H1 (cell line): ENCODE results near the gene UQCR10. TPM values are rescaled to one million over a fixed set of nuclear protein-coding genes. Genes with fewer than 3 reads are reported as not detected.

Experiments
- BCL11A ChIP-seq, 2 experiments: IDR thresholded peaks; one replicate each; pipeline ENCODE4 v1.6.1; 2011; ENCODE audit warnings: low read depth in 2 of 2, low read length in 2 of 2, mild to moderate bottlenecking in 2 of 2
- EGR1 ChIP-seq: IDR thresholded peaks from 2 replicates; pipeline ENCODE4 v1.6.1; 2011; ENCODE audit warnings: low read depth, low read length, borderline replicate concordance
- GTF2F1 ChIP-seq: IDR thresholded peaks from 2 replicates; pipeline ENCODE4 v1.6.1; 2012; ENCODE audit warnings: low read depth, low read length, improper control_type of control experiment, borderline replicate concordance
- HDAC2 ChIP-seq, 2 experiments: fragments of 300-600 bp in 1 of 2; sonication (generic) in 1 of 2; IDR thresholded peaks; 2 replicates each; pipeline ENCODE4 v1.6.1; 2011 to 2012; ENCODE audit warnings: low read depth in 2 of 2, low read length in 2 of 2, mild to moderate bottlenecking in 2 of 2, moderate library complexity in 2 of 2, borderline replicate concordance in 1 of 2, inconsistent platforms in 1 of 2
- KDM4A ChIP-seq: IDR thresholded peaks from one replicate; pipeline ENCODE4 v1.7.1; 2012; ENCODE audit warnings: low read depth, mild to moderate bottlenecking, moderate library complexity, low read length, inconsistent platforms; ENCODE audit not compliant: severe bottlenecking
- KDM5A ChIP-seq: fragments of 200-600 bp; IDR thresholded peaks from 2 replicates; pipeline ENCODE4 v1.7.1; 2012; ENCODE audit warnings: mild to moderate bottlenecking, low read length, inconsistent platforms, mixed read lengths
- RFX5 ChIP-seq: IDR thresholded peaks from 2 replicates; pipeline ENCODE4 v1.6.1; 2011; ENCODE audit warnings: low read depth, low read length, improper control_type of control experiment, borderline replicate concordance
- SP1 ChIP-seq: IDR thresholded peaks from 2 replicates; pipeline ENCODE4 v1.6.1; 2011; ENCODE audit warnings: low read depth, low read length
- polyA plus RNA-seq, 7 experiments: library from polyadenylated mRNA; depleted of rRNA in 3 of 7; stranded (reverse) in 5 of 7; unstranded in 2 of 7; fragments of >200 nt in 5 of 7; fragments of 200-250 nt in 2 of 7; gene quantifications; 1 replicate in 5 of 7; 2 replicates in 1 of 7; 4 replicates in 1 of 7; pipeline versions ENCODE4 v1.2.1 to v1.2.3, GENCODE V29; 2011 to 2013; ENCODE audit warnings: missing spikeins in 2 of 7, mixed read lengths in 2 of 7
- total RNA-seq: library from RNA; stranded (reverse); fragmentation: NEBNext Ultra II Directional; extraction: Animal tissue kit (Norgen Biotek cat#: 25700); gene quantifications from 2 replicates; pipeline ENCODE4 v1.2.1, GENCODE V29; 2021
- TF ChIP-seq, protein P1 (sequence below), 3 experiments: IDR thresholded peaks; 1 replicate in 2 of 3; 2 replicates in 1 of 3; pipeline versions ENCODE4 v1.5.1 to v1.6.1; 2011; ENCODE audit warnings: low read length in 3 of 3, mild to moderate bottlenecking in 3 of 3, inconsistent platforms in 2 of 3, low read depth in 1 of 3, moderate library complexity in 1 of 3; ENCODE audit not compliant: insufficient read depth in 1 of 3; ENCODE audit errors: control extremely low read depth in 1 of 3

UQCR10 gene
- total and polyA plus RNA-seq, 2 of the 8 experiments (the other 6 are each of a cell fraction or from before 2014, with no cell fraction given) = 102 to 260 TPM

DNA sequence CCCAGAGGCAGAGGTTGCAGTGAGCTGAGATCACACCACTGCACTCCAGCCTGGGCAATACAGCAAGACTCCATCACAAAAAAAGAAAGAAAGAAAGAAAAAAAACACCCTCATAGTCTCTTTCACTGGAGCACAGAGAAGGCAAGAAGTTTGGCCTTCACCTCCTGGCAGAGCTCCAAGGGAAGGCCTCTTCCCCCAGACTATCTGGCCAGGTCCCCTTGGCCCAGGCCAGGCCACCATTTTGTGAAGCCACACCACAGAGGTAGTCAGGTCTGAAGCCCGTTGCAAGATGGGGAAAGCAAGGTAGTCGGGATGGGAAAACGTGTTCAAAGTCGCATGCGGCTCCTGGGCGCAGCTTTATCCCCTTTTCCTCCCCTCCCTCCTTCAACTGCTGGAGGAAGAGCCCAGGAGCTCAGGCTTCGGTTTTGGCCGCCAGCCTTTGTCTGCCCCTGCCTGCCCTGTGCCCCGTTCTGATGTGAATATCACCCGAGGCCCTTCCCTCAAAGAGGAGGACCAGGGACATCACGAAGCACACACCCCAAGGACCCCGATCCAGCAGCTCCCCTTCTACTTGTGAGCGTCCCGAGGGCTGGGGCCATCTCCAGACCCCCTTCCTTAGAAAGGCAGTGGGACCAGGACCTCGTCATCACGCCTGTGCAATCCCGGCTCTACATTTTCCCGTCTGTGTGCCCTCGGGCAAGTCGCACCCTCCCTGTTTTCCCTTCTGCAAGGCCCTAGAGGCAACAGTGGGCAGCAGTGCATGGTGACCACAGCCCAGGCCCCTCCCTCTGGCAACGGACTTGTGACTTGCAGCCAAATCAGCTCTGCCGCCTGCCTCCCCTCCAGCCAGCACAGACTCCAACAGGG, 29.7 kb upstream of the UQCR10 start (continued):
- TF ChIP-seq, protein P1, sequence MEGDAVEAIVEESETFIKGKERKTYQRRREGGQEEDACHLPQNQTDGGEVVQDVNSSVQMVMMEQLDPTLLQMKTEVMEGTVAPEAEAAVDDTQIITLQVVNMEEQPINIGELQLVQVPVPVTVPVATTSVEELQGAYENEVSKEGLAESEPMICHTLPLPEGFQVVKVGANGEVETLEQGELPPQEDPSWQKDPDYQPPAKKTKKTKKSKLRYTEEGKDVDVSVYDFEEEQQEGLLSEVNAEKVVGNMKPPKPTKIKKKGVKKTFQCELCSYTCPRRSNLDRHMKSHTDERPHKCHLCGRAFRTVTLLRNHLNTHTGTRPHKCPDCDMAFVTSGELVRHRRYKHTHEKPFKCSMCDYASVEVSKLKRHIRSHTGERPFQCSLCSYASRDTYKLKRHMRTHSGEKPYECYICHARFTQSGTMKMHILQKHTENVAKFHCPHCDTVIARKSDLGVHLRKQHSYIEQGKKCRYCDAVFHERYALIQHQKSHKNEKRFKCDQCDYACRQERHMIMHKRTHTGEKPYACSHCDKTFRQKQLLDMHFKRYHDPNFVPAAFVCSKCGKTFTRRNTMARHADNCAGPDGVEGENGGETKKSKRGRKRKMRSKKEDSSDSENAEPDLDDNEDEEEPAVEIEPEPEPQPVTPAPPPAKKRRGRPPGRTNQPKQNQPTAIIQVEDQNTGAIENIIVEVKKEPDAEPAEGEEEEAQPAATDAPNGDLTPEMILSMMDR (IDR thresholded peaks at IDR 0.05; ENCODE audit: control extremely low read depth in 1 of 3, insufficient read depth in 1 of 3, low read depth in 1 of 3, low read length in 3 of 3) = no peak
- no peak for TF ChIP-seq GTF2F1
- no peak for TF ChIP-seq KDM5A
- no peak for TF ChIP-seq HDAC2 (IDR thresholded peaks at IDR 0.05; ENCODE audit: borderline replicate concordance in 1 of 2, low read depth in 2 of 2, low read length in 2 of 2)
- TF ChIP-seq SP1 = no peak
- TF ChIP-seq EGR1 = no peak
- no peak for TF ChIP-seq BCL11A (IDR thresholded peaks at IDR 0.05; ENCODE audit: low read depth in 2 of 2, low read length in 2 of 2)
- no peak for TF ChIP-seq RFX5
- no peak for TF ChIP-seq KDM4A
